H1 (cell line): ENCODE data around the gene FRS2. TPM values are rescaled to one million over a fixed set of nuclear protein-coding genes. Genes with fewer than 3 reads are reported as not detected.

Experiments
- CTCF ChIA-PET: fragments of 300-600 bp; sonication (Branson Sonifier 250); formaldehyde crosslinking; loops from one replicate; lab custom pipeline; 2021; ENCODE audit not compliant: partially characterized antibody; lab: Charles Lee
- POLR2A ChIA-PET: fragments of 300-600 bp; sonication (Branson Sonifier 250); formaldehyde crosslinking; loops from one replicate; lab custom pipeline; 2021; ENCODE audit warnings: inconsistent platforms; ENCODE audit not compliant: partially characterized antibody; lab: Charles Lee
- DNase-seq, 2 experiments: peaks; one replicate each; pipeline versions ENCODE4 v3.0.0 to v3.0.0-alpha.2; 2010 to 2022; ENCODE audit warnings: low spot score in 2 of 2, low read depth in 1 of 2, mixed read lengths in 1 of 2
- FAIRE-seq: peaks from 2 replicates; lab custom pipeline; 2011; peaks lifted over from hg19 to GRCh38; lab: Jason Lieb, UNC
- H2AFZ ChIP-seq: 2 replicates; pipeline ENCODE4 v1.8.1; 2012; ENCODE audit warnings: low read length, inconsistent platforms
- H2AK5ac ChIP-seq: 2 replicates; pipeline ENCODE4 v1.6.1; 2013; ENCODE audit warnings: low read depth, low read length
- H2BK120ac ChIP-seq: replicated peaks from 2 replicates; pipeline ENCODE3; 2013; ENCODE audit warnings: low read depth, low read length, inconsistent platforms
- H2BK12ac ChIP-seq: 2 replicates; pipeline ENCODE4 v1.6.1; 2013; ENCODE audit warnings: low read depth, low read length
- H2BK15ac ChIP-seq: 2 replicates; pipeline ENCODE4 v1.6.1; 2013; ENCODE audit warnings: low read length
- H2BK20ac ChIP-seq: 2 replicates; pipeline ENCODE4 v1.6.1; 2013; ENCODE audit warnings: low read length
- H2BK5ac ChIP-seq: 2 replicates; pipeline ENCODE4 v1.6.1; 2013; ENCODE audit warnings: low read depth, low read length
- H3K14ac ChIP-seq: 2 replicates; pipeline ENCODE4 v1.6.1; 2013; ENCODE audit warnings: inconsistent platforms; ENCODE audit not compliant: insufficient read length
- H3K18ac ChIP-seq: 2 replicates; pipeline ENCODE4 v1.6.1; 2013; ENCODE audit warnings: low read length; ENCODE audit errors: extremely low read depth
- H3K23ac ChIP-seq: 2 replicates; pipeline ENCODE4 v1.6.1; 2013; ENCODE audit warnings: inconsistent platforms; ENCODE audit not compliant: insufficient read length
- H3K23me2 ChIP-seq: 2 replicates; pipeline ENCODE4 v1.6.1; 2013; ENCODE audit warnings: low read depth, low read length
- H3K27ac ChIP-seq: 2 replicates; pipeline ENCODE4 v1.6.1; 2011; ENCODE audit warnings: low read depth, low read length, inconsistent platforms
- H3K27me3 ChIP-seq, 4 experiments: replicated peaks in 1 of 4; 1 replicate in 1 of 4; 2 replicates in 3 of 4; pipeline versions ENCODE4 v1.6.1 to v1.8.1; 2011 to 2013; ENCODE audit warnings: low read length in 3 of 4, mild to moderate bottlenecking in 3 of 4, inconsistent platforms in 2 of 4, mixed read lengths in 2 of 4, moderate library complexity in 1 of 4; ENCODE audit not compliant: control insufficient read depth in 3 of 4, insufficient read depth in 3 of 4; ENCODE audit errors: extremely low read depth in 1 of 4
- H3K36me3 ChIP-seq, 4 experiments: 2 replicates each; pipeline versions ENCODE4 v1.6.1 to v1.8.1; 2011 to 2013; ENCODE audit warnings: mild to moderate bottlenecking in 4 of 4, low read length in 3 of 4, moderate library complexity in 2 of 4, control low read depth in 1 of 4, inconsistent platforms in 1 of 4; ENCODE audit not compliant: insufficient read depth in 4 of 4, control insufficient read depth in 2 of 4
- H3K4ac ChIP-seq: replicated peaks from 2 replicates; pipeline ENCODE3; 2013; ENCODE audit warnings: low read length, low read depth, mixed read lengths, inconsistent platforms; ENCODE audit not compliant: insufficient read length
- H3K4me1 ChIP-seq, 4 experiments: replicated peaks in 1 of 4; 1 replicate in 1 of 4; 2 replicates in 3 of 4; pipeline versions ENCODE4 v1.6.1 to v1.8.1; 2011 to 2013; ENCODE audit warnings: low read length in 3 of 4, inconsistent platforms in 2 of 4, mixed read lengths in 1 of 4; ENCODE audit not compliant: insufficient read depth in 4 of 4, control insufficient read depth in 3 of 4
- H3K4me2 ChIP-seq, 2 experiments: 2 replicates each; pipeline versions ENCODE4 v1.6.1 to v1.8.1; 2011 to 2013; ENCODE audit warnings: low read depth in 2 of 2, low read length in 2 of 2, control low read depth in 1 of 2, inconsistent platforms in 1 of 2, mild to moderate bottlenecking in 1 of 2; ENCODE audit not compliant: insufficient read depth in 1 of 2
- H3K4me3 ChIP-seq, 4 experiments: fragments of 200-600, 300-600 bp in 1 of 4; sonication (generic), shearing (Covaris generic), sonication (Bioruptor Twin) in 1 of 4; 2 replicates each; pipeline versions ENCODE4 v1.5.1 to v1.8.1; 2011 to 2016; ENCODE audit warnings: low read length in 4 of 4, low read depth in 3 of 4, control low read depth in 2 of 4, inconsistent platforms in 2 of 4, mild to moderate bottlenecking in 2 of 4, mixed read lengths in 1 of 4, moderate library complexity in 1 of 4; ENCODE audit not compliant: insufficient read depth in 2 of 4; ENCODE audit errors: extremely low read depth in 1 of 4
- H3K56ac ChIP-seq: replicated peaks from 2 replicates; pipeline ENCODE3; 2013; ENCODE audit warnings: low read depth, mild to moderate bottlenecking, mixed read lengths, low read length, inconsistent platforms; ENCODE audit not compliant: insufficient read length
- H3K79me1 ChIP-seq: 2 replicates; pipeline ENCODE4 v1.6.1; 2013; ENCODE audit warnings: low read depth, low read length, control low read depth
- H3K79me2 ChIP-seq, 2 experiments: 2 replicates each; pipeline versions ENCODE4 v1.6.1 to v1.8.1; 2012 to 2013; ENCODE audit warnings: low read length in 2 of 2, mild to moderate bottlenecking in 2 of 2, inconsistent platforms in 1 of 2; ENCODE audit not compliant: insufficient read depth in 2 of 2, control insufficient read depth in 1 of 2
- H3K9ac ChIP-seq, 4 experiments: replicated peaks in 1 of 4; 1 replicate in 1 of 4; 2 replicates in 3 of 4; pipeline versions ENCODE4 v1.6.1 to v1.8.1; 2011 to 2013; ENCODE audit warnings: low read depth in 3 of 4, low read length in 3 of 4, control low read depth in 2 of 4, mild to moderate bottlenecking in 2 of 4, moderate library complexity in 2 of 4, inconsistent platforms in 1 of 4; ENCODE audit errors: extremely low read depth in 1 of 4
- H3K9me3 ChIP-seq, 2 experiments: 2 replicates each; pipeline versions ENCODE4 v1.6.1 to v1.8.1; 2012 to 2013; ENCODE audit warnings: mild to moderate bottlenecking in 2 of 2, moderate library complexity in 2 of 2, control low read depth in 1 of 2, inconsistent platforms in 1 of 2, low read depth in 1 of 2, low read length in 1 of 2, mixed read lengths in 1 of 2; ENCODE audit not compliant: insufficient read depth in 2 of 2
- H4K20me1 ChIP-seq, 2 experiments: replicated peaks in 1 of 2; 2 replicates each; pipeline versions ENCODE3 to v1.8.1; 2011 to 2013; ENCODE audit warnings: inconsistent platforms in 2 of 2, low read length in 2 of 2, mild to moderate bottlenecking in 1 of 2; ENCODE audit not compliant: insufficient read depth in 2 of 2, control insufficient read depth in 1 of 2
- H4K5ac ChIP-seq: 2 replicates; pipeline ENCODE4 v1.6.1; 2013; ENCODE audit warnings: low read length, low read depth, mixed read lengths, inconsistent platforms; ENCODE audit not compliant: insufficient read length
- H4K8ac ChIP-seq: 2 replicates; pipeline ENCODE4 v1.8.0; 2013; ENCODE audit warnings: mild to moderate bottlenecking, moderate library complexity, low read length, inconsistent platforms; ENCODE audit not compliant: insufficient read depth; ENCODE audit errors: extremely low read depth
- H4K91ac ChIP-seq: replicated peaks from 2 replicates; pipeline ENCODE3; 2013; ENCODE audit warnings: low read length, mixed read lengths, inconsistent platforms; ENCODE audit not compliant: insufficient read length
- CBX5 ChIP-seq: fragments of 300-800, 300-1000 bp; sonication (generic); IDR thresholded peaks from 2 replicates; pipeline ENCODE4 v1.7.1; 2016; ENCODE audit warnings: antibody characterized with exemption, low read length, low read depth
- CHD1 ChIP-seq: IDR thresholded peaks from 2 replicates; pipeline ENCODE4 v1.6.1; 2012; ENCODE audit warnings: low read depth, low read length, improper control_type of control experiment
- CHD2 ChIP-seq: IDR thresholded peaks from 2 replicates; pipeline ENCODE4 v1.6.1; 2012; ENCODE audit warnings: low read length, improper control_type of control experiment
- EP300 ChIP-seq, 2 experiments: IDR thresholded peaks; 1 replicate in 1 of 2; 2 replicates in 1 of 2; pipeline ENCODE4 v1.6.1; 2011 to 2012; ENCODE audit warnings: low read depth in 2 of 2, low read length in 2 of 2, mild to moderate bottlenecking in 2 of 2, borderline replicate concordance in 1 of 2, inconsistent platforms in 1 of 2, moderate library complexity in 1 of 2
- GABPA ChIP-seq: IDR thresholded peaks from 2 replicates; pipeline ENCODE4 v1.6.1; 2011; ENCODE audit warnings: mild to moderate bottlenecking, low read length, moderate library complexity, borderline replicate concordance; ENCODE audit not compliant: insufficient read depth
- GTF2F1 ChIP-seq: IDR thresholded peaks from 2 replicates; pipeline ENCODE4 v1.6.1; 2012; ENCODE audit warnings: low read depth, low read length, improper control_type of control experiment, borderline replicate concordance
- JUN ChIP-seq: IDR thresholded peaks from 2 replicates; pipeline ENCODE4 v1.6.1; 2011; ENCODE audit warnings: low read depth, mild to moderate bottlenecking, improper control_type of control experiment, low read length
- MAX ChIP-seq: IDR thresholded peaks from 2 replicates; pipeline ENCODE4 v1.6.1; 2012; ENCODE audit warnings: inconsistent platforms
- NRF1 ChIP-seq: IDR thresholded peaks from 2 replicates; pipeline ENCODE4 v1.6.1; 2011; ENCODE audit warnings: mild to moderate bottlenecking, low read depth, low read length, improper control_type of control experiment
- POLR2A ChIP-seq, 2 experiments: IDR thresholded peaks; 1 replicate in 1 of 2; 2 replicates in 1 of 2; pipeline ENCODE4 v1.6.1; 2011; ENCODE audit warnings: low read depth in 2 of 2, low read length in 2 of 2, mild to moderate bottlenecking in 2 of 2; ENCODE audit errors: control extremely low read depth in 1 of 2
- POLR2AphosphoS5 ChIP-seq: IDR thresholded peaks from 2 replicates; pipeline ENCODE4 v1.6.1; 2011; ENCODE audit warnings: low read depth, low read length
- POU5F1 ChIP-seq: IDR thresholded peaks from 2 replicates; pipeline ENCODE4 v1.6.1; 2011; ENCODE audit warnings: low read depth, mild to moderate bottlenecking, low read length, moderate library complexity
- RXRA ChIP-seq: IDR thresholded peaks from 2 replicates; pipeline ENCODE4 v1.6.1; 2011; ENCODE audit warnings: low read depth, mild to moderate bottlenecking, low read length, moderate library complexity; ENCODE audit not compliant: insufficient read depth
- SIX5 ChIP-seq: IDR thresholded peaks from 2 replicates; pipeline ENCODE4 v1.6.1; 2011; ENCODE audit warnings: mild to moderate bottlenecking, low read depth, low read length
- TAF1 ChIP-seq: IDR thresholded peaks from 2 replicates; pipeline ENCODE4 v1.6.1; 2011; ENCODE audit warnings: mild to moderate bottlenecking, low read depth, low read length
- TAF7 ChIP-seq: optimal IDR thresholded peaks from 2 replicates; pipeline ENCODE3; 2011; ENCODE audit warnings: low read depth, mild to moderate bottlenecking, inconsistent platforms, low read length, moderate library complexity, borderline replicate concordance
- polyA plus RNA-seq, 7 experiments: library from polyadenylated mRNA; depleted of rRNA in 3 of 7; stranded (reverse) in 5 of 7; unstranded in 2 of 7; fragments of >200 nt in 5 of 7; fragments of 200-250 nt in 2 of 7; gene quantifications; 1 replicate in 5 of 7; 2 replicates in 1 of 7; 4 replicates in 1 of 7; pipeline versions ENCODE4 v1.2.1 to v1.2.3, GENCODE V29; 2011 to 2013; ENCODE audit warnings: missing spikeins in 2 of 7, mixed read lengths in 2 of 7
- total RNA-seq: library from RNA; stranded (reverse); fragmentation: NEBNext Ultra II Directional; extraction: Animal tissue kit (Norgen Biotek cat#: 25700); gene quantifications from 2 replicates; pipeline ENCODE4 v1.2.1, GENCODE V29; 2021

Gene FRS2
- total and polyA plus RNA-seq, 2 of the 8 experiments (the other 6 are each of a cell fraction or from before 2014, with no cell fraction given), result 10.3 to 35.8 TPM

- H3K18ac ChIP-seq, result no peak overlapping the region
- H2BK12ac ChIP-seq, result no peak overlapping the region
- TF ChIP-seq TAF1 (no peak), SIX5 (no peak), POLR2A (IDR thresholded peaks at IDR 0.05; ENCODE audit: control extremely low read depth in 1 of 2, low read depth in 2 of 2, low read length in 2 of 2) (no peak), POLR2AphosphoS5 (no peak), POU5F1 (no peak), GABPA (no peak), EP300 (IDR thresholded peaks at IDR 0.05; ENCODE audit: borderline replicate concordance in 1 of 2, low read depth in 2 of 2, low read length in 2 of 2) (no peak), TAF7 (no peak), JUN (no peak), NRF1 (no peak), CHD1 (no peak), MAX (no peak), CBX5 (no peak), CHD2 (no peak), GTF2F1 (no peak), RXRA (no peak)
- no peaks in the 10 kb centered on the region for H4K20me1 ChIP-seq
- peaks cover 0 to 2% (median 0%) of the 10 kb centered on the region in 4 experiments; a peak in 1 of 7 replicates for H3K4me1 ChIP-seq
- H3K9me3 ChIP-seq, result no peaks in the 10 kb centered on the region
- no peak overlapping the region for H3K56ac ChIP-seq
- H2BK20ac ChIP-seq, result no peak overlapping the region
- H3K4me2 ChIP-seq, result no peak overlapping the region
- H2AK5ac ChIP-seq, result no peak overlapping the region
- H4K8ac ChIP-seq, result no peak overlapping the region
- DNase-seq (no peak), FAIRE-seq (no peak)
- H4K5ac ChIP-seq, result no peak overlapping the region
- no peak overlapping the region for H3K27ac ChIP-seq
- POLR2A ChIA-PET, result interaction anchor here (1.9 kb wide), 1 partner anchor 14 kb away, joined by 5 read pairs; no protein-coding TSS in a partner anchor
- no peak overlapping the region for H3K14ac ChIP-seq
- no peaks in the 10 kb centered on the region; a peak in 1 of 8 replicates for H3K36me3 ChIP-seq
- H3K4me3 ChIP-seq, result no peak overlapping the region
- H3K79me1 ChIP-seq, result no peaks in the 10 kb centered on the region
- no peak overlapping the region for H4K91ac ChIP-seq
- no peaks in the 10 kb centered on the region for H3K79me2 ChIP-seq
- H2BK5ac ChIP-seq, result no peak overlapping the region
- CTCF ChIA-PET, result interaction anchor here (0.8 to 4.0 kb wide), 4 partner anchors 18 to 192 kb away, joined by 3 to 15 read pairs (median 6); no protein-coding TSS in a partner anchor
- H3K23me2 ChIP-seq, result no peaks in the 10 kb centered on the region
- H3K9ac ChIP-seq, result no peak overlapping the region
- no peak overlapping the region for H3K4ac ChIP-seq
- no peak overlapping the region for H2BK120ac ChIP-seq
- no peaks in the 10 kb centered on the region for H3K27me3 ChIP-seq
- H3K23ac ChIP-seq, result no peak overlapping the region
- no peak overlapping the region for H2AFZ ChIP-seq
- no peak overlapping the region for H2BK15ac ChIP-seq
These were observed 78.5 kb downstream of the FRS2 start for GRCh38 chr12:69548687-69549086.
